ENCODE results near the gene SPIN4. TPM values are rescaled to one million over a fixed set of nuclear protein-coding genes. Genes with fewer than 3 reads are reported as not detected.

Gene SPIN4
- total RNA-seq, 1 experiment from 2014 or later = 20.1 TPM

DNA sequence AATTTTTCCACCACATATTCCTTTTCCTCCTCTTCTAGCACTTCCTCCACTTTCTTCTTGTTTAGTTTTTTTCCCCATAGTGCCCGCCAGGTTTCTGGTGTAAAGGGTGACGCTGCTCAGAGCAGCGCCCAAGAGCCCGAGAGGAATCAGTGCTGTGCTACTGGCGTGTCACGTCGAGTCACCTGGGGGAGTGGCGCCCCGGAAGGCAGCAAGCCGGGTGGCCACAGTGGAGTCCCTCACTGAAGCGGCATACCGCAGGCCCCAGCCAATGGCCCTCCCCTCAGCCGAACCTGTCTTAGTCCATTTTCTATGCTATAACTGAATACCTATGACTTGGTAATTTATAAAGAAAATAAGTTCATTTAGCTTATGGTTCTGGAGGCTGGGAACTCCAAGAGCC, 51.5 kb downstream of the SPIN4 start:
- TF ChIP-seq, protein P1, sequence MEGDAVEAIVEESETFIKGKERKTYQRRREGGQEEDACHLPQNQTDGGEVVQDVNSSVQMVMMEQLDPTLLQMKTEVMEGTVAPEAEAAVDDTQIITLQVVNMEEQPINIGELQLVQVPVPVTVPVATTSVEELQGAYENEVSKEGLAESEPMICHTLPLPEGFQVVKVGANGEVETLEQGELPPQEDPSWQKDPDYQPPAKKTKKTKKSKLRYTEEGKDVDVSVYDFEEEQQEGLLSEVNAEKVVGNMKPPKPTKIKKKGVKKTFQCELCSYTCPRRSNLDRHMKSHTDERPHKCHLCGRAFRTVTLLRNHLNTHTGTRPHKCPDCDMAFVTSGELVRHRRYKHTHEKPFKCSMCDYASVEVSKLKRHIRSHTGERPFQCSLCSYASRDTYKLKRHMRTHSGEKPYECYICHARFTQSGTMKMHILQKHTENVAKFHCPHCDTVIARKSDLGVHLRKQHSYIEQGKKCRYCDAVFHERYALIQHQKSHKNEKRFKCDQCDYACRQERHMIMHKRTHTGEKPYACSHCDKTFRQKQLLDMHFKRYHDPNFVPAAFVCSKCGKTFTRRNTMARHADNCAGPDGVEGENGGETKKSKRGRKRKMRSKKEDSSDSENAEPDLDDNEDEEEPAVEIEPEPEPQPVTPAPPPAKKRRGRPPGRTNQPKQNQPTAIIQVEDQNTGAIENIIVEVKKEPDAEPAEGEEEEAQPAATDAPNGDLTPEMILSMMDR (conservative IDR thresholded peaks at IDR 0.05) = no peak
- TF ChIP-seq EZH2 (IDR thresholded peaks at IDR 0.05; ENCODE audit: low read depth) = no peak
- H4K20me1 ChIP-seq (ENCODE audit: insufficient read depth) = no peaks in the 10 kb centered on the region
- DNase-seq = no peak
- POLR2A ChIA-PET (ENCODE audit: unreplicated experiment) = no interaction called here
- H3K36me3 ChIP-seq (ENCODE audit: low read depth) = no peaks in the 10 kb centered on the region
- H3K9me2 ChIP-seq (ENCODE audit: insufficient read depth) = no peaks in the 10 kb centered on the region
- no peak overlapping the region for H2AFZ ChIP-seq
- no peaks in the 10 kb centered on the region for H3K79me2 ChIP-seq (ENCODE audit: low read depth)
- H3K27me3 ChIP-seq (ENCODE audit: insufficient read depth, low read depth) = no peaks in the 10 kb centered on the region
- H3K27ac ChIP-seq = no peak overlapping the region
- no TSS peak for BruUV-seq (replicated peaks)
- H3F3A ChIP-seq (ENCODE audit: insufficient read depth, low read depth) = no peaks in the 10 kb centered on the region
- H3K4me2 ChIP-seq = no peak overlapping the region
- H3K4me1 ChIP-seq (replicated peaks; ENCODE audit: insufficient read depth) = no peaks in the 10 kb centered on the region
- CTCF ChIA-PET = no interaction called here
- no peak overlapping the region for H3K4me3 ChIP-seq
- no peaks in the 10 kb centered on the region for H3K9me3 ChIP-seq (ENCODE audit: insufficient read depth, low read depth)
- intact Hi-C loops (cut with micrococcal nuclease; ENCODE audit: unreplicated experiment) = no loop called here

Measured in PC-9 (cell line).